Keratinocyte (primary cell): ENCODE measurements around the gene URM1. TPM values are rescaled to one million over a fixed set of nuclear protein-coding genes. Genes with fewer than 3 reads are reported as not detected.

Experiments used
- DNase-seq: peaks from one replicate; pipeline ENCODE4 v3.0.0-alpha.2; 2011; ENCODE audit warnings: low read depth, missing footprints, low spot score
- FAIRE-seq: peaks from 2 replicates; lab custom pipeline; 2011; peaks lifted over from hg19 to GRCh38; lab: Jason Lieb, UNC
- H2AFZ ChIP-seq: 2 replicates; pipeline ENCODE4 v1.6.0; 2012; ENCODE audit warnings: low read length, control low read depth, inconsistent platforms; ENCODE audit not compliant: control insufficient read depth
- H3K27ac ChIP-seq: 2 replicates; pipeline ENCODE4 v1.5.1; 2011; ENCODE audit warnings: low read length; ENCODE audit not compliant: control insufficient read depth, insufficient read depth
- H3K27me3 ChIP-seq: 3 replicates; pipeline ENCODE4 v1.6.0; 2011; ENCODE audit warnings: low read length; ENCODE audit not compliant: control insufficient read depth, insufficient read depth; ENCODE audit errors: extremely low read depth
- H3K36me3 ChIP-seq, 2 experiments: 2 replicates in 1 of 2; 3 replicates in 1 of 2; pipeline ENCODE4 v1.5.1; 2011; ENCODE audit warnings: low read length in 2 of 2, mild to moderate bottlenecking in 1 of 2; ENCODE audit not compliant: control insufficient read depth in 2 of 2, insufficient read depth in 2 of 2; ENCODE audit errors: extremely low read depth in 1 of 2
- H3K4me1 ChIP-seq: 3 replicates; pipeline ENCODE4 v1.5.1; 2011; ENCODE audit warnings: low read length; ENCODE audit not compliant: control insufficient read depth, insufficient read depth; ENCODE audit errors: extremely low read depth
- H3K4me2 ChIP-seq: 3 replicates; pipeline ENCODE4 v1.6.0; 2011; ENCODE audit warnings: low read depth, low read length; ENCODE audit not compliant: control insufficient read depth, insufficient read depth; ENCODE audit errors: extremely low read depth
- H3K4me3 ChIP-seq, 3 experiments: fragments of 200-600 bp in 1 of 3; sonication (generic) in 1 of 3; 2 replicates in 2 of 3; 3 replicates in 1 of 3; pipeline ENCODE4 v1.5.1; 2011 to 2016; ENCODE audit warnings: low read length in 3 of 3, mild to moderate bottlenecking in 3 of 3, control low read depth in 2 of 3, inconsistent platforms in 1 of 3, low read depth in 1 of 3, mixed read lengths in 1 of 3, mixed run types in 1 of 3, moderate library complexity in 1 of 3; ENCODE audit not compliant: control insufficient read depth in 2 of 3, insufficient read depth in 2 of 3; ENCODE audit errors: extremely low read depth in 1 of 3
- H3K79me2 ChIP-seq: 2 replicates; pipeline ENCODE4 v1.6.0; 2012; ENCODE audit warnings: low read length; ENCODE audit not compliant: control insufficient read depth, insufficient read depth
- H3K9ac ChIP-seq: 3 replicates; pipeline ENCODE4 v1.6.0; 2011; ENCODE audit warnings: low read length; ENCODE audit not compliant: control insufficient read depth, insufficient read depth; ENCODE audit errors: extremely low read depth
- H3K9me1 ChIP-seq: 3 replicates; pipeline ENCODE4 v1.6.0; 2011; ENCODE audit warnings: low read length; ENCODE audit not compliant: control insufficient read depth, insufficient read depth; ENCODE audit errors: extremely low read depth
- H3K9me3 ChIP-seq: 2 replicates; pipeline ENCODE4 v1.5.1; 2012; ENCODE audit warnings: low read depth, low read length; ENCODE audit not compliant: control insufficient read depth
- H4K20me1 ChIP-seq: 3 replicates; pipeline ENCODE4 v1.6.0; 2011; ENCODE audit warnings: low read length; ENCODE audit not compliant: control insufficient read depth, insufficient read depth; ENCODE audit errors: extremely low read depth
- EZH2 ChIP-seq: IDR thresholded peaks from one replicate; pipeline ENCODE4 v1.6.1; 2012; ENCODE audit warnings: inconsistent platforms, mild to moderate bottlenecking, low read length, moderate library complexity
- dilution Hi-C: fragments of 300-500 bp; cut with MboI; formaldehyde crosslinking; loops from one replicate; pipeline ENCODE4 v1.7.0; 2020; ENCODE audit warnings: low sequenced_read_pairs; ENCODE audit not compliant: extremely low pct_ligation_motif_present
- polyA plus RNA-seq, 5 experiments: library from polyadenylated mRNA; depleted of rRNA in 3 of 5; stranded (reverse) in 3 of 5; stranded (forward) in 1 of 5; unstranded in 1 of 5; fragments of >200 nt; gene quantifications; 1 replicate in 1 of 5; 2 replicates in 3 of 5; 3 replicates in 1 of 5; pipeline versions ENCODE4 v1.2.1 to v1.2.3, GENCODE V29; 2011 to 2012; ENCODE audit warnings: missing spikeins in 2 of 5, low read depth in 1 of 5, low replicate concordance in 1 of 5
- TF ChIP-seq, protein P1 (sequence below), 3 experiments: IDR thresholded peaks in 1 of 3; conservative IDR thresholded peaks in 1 of 3; optimal IDR thresholded peaks in 1 of 3; 2 replicates in 2 of 3; 3 replicates in 1 of 3; pipeline versions ENCODE3 to v1.5.1; 2011; ENCODE audit warnings: low read length in 3 of 3, mild to moderate bottlenecking in 3 of 3, moderate library complexity in 2 of 3, control low read depth in 1 of 3, inconsistent platforms in 1 of 3; ENCODE audit not compliant: insufficient read depth in 2 of 3; ENCODE audit errors: extremely low read depth in 1 of 3

URM1 gene
- polyA plus RNA-seq, 1 donor (not counting 4 experiments of a cell fraction or from before 2014, with no cell fraction given) = 29.1 TPM

DNA sequence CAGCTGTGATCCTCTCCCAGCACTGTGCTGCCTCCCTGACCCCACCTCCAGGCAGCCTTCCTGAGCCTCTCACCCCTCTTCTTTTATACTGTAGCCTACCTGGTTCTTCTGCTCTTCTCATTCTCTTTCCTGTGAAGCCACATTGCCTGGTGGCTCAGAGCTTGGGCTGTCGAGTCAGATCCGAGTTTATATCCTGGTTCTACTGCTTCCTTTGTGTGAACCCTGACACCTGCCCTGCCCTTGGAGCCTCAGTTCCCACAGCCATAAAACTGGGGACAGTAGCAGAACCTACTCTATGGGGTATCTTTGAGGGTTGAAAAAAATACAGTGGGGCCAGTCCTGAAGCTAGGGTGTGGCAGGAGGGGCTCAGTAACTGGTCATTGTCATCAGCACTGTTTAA is 22.0 kb upstream of the URM1 start:
- no peak overlapping the region for H3K27ac ChIP-seq
- no peaks in the 10 kb centered on the region for H4K20me1 ChIP-seq
- H3K9me1 ChIP-seq = no peaks in the 10 kb centered on the region
- no peak overlapping the region for H3K9ac ChIP-seq
- no peaks in the 10 kb centered on the region for H3K4me1 ChIP-seq
- FAIRE-seq = no peak
- TF ChIP-seq EZH2 = no peak
- TF ChIP-seq, protein P1, sequence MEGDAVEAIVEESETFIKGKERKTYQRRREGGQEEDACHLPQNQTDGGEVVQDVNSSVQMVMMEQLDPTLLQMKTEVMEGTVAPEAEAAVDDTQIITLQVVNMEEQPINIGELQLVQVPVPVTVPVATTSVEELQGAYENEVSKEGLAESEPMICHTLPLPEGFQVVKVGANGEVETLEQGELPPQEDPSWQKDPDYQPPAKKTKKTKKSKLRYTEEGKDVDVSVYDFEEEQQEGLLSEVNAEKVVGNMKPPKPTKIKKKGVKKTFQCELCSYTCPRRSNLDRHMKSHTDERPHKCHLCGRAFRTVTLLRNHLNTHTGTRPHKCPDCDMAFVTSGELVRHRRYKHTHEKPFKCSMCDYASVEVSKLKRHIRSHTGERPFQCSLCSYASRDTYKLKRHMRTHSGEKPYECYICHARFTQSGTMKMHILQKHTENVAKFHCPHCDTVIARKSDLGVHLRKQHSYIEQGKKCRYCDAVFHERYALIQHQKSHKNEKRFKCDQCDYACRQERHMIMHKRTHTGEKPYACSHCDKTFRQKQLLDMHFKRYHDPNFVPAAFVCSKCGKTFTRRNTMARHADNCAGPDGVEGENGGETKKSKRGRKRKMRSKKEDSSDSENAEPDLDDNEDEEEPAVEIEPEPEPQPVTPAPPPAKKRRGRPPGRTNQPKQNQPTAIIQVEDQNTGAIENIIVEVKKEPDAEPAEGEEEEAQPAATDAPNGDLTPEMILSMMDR (optimal IDR thresholded peaks at IDR 0.05 in 1 of 3, IDR thresholded peaks at IDR 0.05 in 1 of 3, conservative IDR thresholded peaks at IDR 0.05 in 1 of 3; ENCODE audit: extremely low read depth in 1 of 3, insufficient read depth in 2 of 3, low read length in 3 of 3) = no peak
- no peak overlapping the region for H3K4me3 ChIP-seq
- H3K4me2 ChIP-seq = no peak overlapping the region
- H2AFZ ChIP-seq = no peak overlapping the region
- H3K79me2 ChIP-seq = no peaks in the 10 kb centered on the region
- H3K36me3 ChIP-seq = peaks cover 46 to 47% of the 10 kb centered on the region in 2 experiments
- H3K9me3 ChIP-seq = no peaks in the 10 kb centered on the region
- no peak for DNase-seq
- no peaks in the 10 kb centered on the region for H3K27me3 ChIP-seq
- dilution Hi-C loops = no loop called here

DNA sequence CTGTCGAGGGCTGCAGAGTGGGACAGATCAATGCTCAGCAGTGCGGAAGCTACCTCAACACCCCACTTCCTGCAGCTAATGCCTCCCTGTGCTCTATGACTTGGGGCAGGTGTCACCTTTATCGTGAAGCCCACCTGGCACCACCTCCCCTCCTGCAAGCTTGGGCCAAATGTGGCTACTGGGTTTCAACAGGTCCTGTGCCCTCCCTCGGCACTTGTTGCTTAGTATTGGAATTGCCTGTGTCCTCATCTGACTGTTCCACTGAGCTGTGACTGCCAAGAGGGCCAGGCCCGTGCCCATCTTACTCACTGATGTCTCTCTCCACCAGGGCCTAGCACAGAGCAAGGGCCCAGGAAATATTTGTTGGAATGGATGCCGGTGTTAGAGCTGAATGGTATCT is 21.4 kb upstream of the URM1 start:
- Histone ChIP-seq H3K79me2 (no peaks in the 10 kb centered on the region), H3K27me3 (no peaks in the 10 kb centered on the region), H3K4me3 (no peak overlapping the region), H4K20me1 (no peaks in the 10 kb centered on the region), H3K9ac (no peak overlapping the region), H3K36me3 (peaks cover 43 to 46% of the 10 kb centered on the region in 2 experiments), H3K4me1 (no peaks in the 10 kb centered on the region), H3K27ac (no peak overlapping the region), H3K9me1 (no peaks in the 10 kb centered on the region), H3K4me2 (no peak overlapping the region), H3K9me3 (no peaks in the 10 kb centered on the region), H2AFZ (no peak overlapping the region)
- no peak for FAIRE-seq
- dilution Hi-C loops = no loop called here
- TF ChIP-seq EZH2 = no peak
- TF ChIP-seq, protein P1 (optimal IDR thresholded peaks at IDR 0.05 in 1 of 3, IDR thresholded peaks at IDR 0.05 in 1 of 3, conservative IDR thresholded peaks at IDR 0.05 in 1 of 3; ENCODE audit: extremely low read depth in 1 of 3, insufficient read depth in 2 of 3, low read length in 3 of 3) = no peak
- DNase-seq = no peak
